NCI-H1105 (cell line): Measurements from ENCODE around the gene ROBO1.

Source experiments
- DNase-seq: peaks from one replicate; lab custom pipeline; 2025; lab: John Stamatoyannopoulos, UW

ROBO1 gene

GRCh38 chr3:78844307-78844706, 923.5 kb downstream of the ROBO1 start:
- no peak for DNase-seq

DNA sequence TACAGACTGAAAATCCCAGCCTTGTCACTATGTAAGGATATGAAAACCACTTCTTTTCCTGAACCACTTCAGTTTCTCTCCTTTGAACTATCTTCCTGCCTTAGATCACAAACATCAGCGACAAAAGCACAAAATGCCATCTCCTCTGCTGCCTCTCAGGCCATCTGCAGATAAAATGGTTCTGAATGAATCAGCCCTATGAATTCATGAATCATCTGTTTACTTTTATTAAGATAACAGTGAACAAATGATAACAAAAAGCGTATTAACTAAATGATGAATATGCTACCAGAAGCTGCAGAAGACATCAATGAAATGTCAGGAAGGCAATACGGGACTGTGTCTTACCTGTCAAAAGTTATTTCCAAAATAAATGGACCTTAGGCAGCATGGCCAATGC, 928.1 kb downstream of the ROBO1 start:
- no peak for DNase-seq

GRCh38 chr3:78838362-78838761, 929.4 kb downstream of the ROBO1 start:
- DNase-seq, result no peak

DNA sequence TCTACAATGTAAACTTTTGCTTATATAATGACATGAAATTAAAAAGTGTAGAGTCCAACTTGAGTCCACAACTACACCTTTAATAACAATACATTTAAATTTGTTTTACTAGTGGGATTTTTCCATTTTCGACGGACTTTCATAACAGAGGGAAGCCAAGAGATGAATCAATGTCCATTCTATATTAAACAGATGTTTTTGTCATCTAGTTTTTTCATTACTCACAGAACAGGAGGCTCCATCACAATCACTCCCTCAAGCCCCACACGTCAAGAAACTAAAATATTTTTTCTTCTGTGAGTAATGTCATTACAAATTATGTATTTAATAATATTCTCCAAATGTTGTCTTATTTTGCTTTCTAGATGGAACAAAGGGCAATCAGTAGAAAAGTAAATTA, 932.9 kb downstream of the ROBO1 start:
- no peak for DNase-seq

- no peak for DNase-seq
Measured at GRCh38 chr3:78832785-78833204, 935.0 kb downstream of the ROBO1 start.

DNA sequence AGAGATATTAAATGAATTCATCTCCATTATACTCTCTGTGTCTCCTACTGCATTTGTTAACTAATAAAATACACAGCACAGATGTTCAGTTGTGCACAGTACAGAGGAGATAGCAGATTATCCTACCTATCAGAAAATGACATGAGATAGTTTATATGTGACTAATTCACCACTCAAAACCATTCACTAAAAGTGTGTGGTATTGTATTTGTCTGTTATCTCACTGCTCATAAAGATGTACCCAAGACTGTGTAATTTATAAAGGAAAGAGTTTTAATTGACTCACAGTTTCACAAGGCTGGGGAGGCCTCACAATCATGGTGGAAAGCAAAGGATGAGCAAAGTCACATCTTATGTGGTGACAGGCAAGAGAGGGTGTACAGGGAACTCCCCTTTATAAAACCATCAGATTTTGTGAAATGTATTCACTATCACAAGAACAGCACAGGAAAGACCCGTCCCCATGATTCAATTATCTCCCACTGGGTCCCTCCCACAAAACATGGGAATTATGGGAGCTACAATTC, 936.3 kb downstream of the ROBO1 start:
- no peak for DNase-seq

DNA sequence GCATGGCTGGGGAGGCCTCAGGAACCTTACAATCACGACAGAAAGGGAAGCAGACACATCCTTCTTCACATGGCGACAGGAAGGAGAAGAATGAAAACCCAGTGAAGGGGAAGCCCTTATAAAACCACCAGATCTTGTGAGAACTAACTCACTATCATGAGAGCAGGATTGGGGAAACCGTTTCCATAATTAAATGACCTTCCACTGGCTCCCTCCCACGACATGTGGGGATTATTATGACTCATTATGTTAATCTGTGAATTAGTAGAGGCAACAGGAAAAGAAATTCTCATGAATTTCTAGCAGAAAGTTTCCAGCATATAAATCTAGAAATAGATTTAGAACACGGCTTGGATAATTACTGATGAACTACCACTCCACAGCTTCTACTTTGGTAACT, 937.3 kb downstream of the ROBO1 start:
- no peak for DNase-seq

GRCh38 chr3:78827618-78828017, 940.2 kb downstream of the ROBO1 start:
- no peak for DNase-seq

GRCh38 chr3:78825858-78826215, 942.0 kb downstream of the ROBO1 start:
- no peak for DNase-seq

- DNase-seq, result no peak
Measured at GRCh38 chr3:78825118-78825857, 942.5 kb downstream of the ROBO1 start.

DNA sequence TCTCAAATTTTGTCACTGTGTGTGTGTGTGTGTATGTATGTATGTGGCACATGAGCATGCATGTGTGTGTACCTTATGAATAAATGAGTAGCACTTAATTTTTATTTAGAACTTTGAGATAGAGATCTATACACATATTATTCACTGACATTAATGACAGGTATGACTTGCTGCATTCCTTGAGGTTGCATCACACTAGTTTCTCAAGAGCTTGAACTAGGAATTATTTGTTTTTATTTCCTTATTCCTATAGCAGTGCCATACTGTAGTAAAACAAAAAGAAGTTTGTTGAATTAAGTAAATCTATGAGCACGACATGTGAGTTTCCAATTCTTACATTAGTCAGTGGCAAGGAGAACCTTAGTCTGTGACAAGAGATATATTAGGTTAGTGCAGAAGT, 943.9 kb downstream of the ROBO1 start:
- no peak for DNase-seq

DNA sequence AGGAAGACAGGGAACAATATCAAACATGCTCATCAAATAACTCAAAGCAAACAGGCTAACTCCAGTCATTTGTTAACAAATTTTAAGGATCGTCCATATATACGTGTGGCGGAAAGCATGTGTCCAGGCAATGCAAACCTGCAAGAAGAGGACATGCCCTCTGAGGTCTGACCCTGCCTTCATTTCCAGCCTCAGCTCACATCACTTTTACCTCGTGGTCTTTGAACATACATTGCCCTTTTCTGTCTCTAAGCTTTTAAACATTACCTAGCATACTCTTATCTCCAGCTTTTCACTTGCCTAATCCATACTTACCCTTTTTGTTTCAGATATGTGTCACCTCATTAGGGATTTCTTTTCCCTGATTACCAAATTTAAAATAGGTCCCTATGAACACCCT, 944.4 kb downstream of the ROBO1 start:
- DNase-seq, result no peak

DNA sequence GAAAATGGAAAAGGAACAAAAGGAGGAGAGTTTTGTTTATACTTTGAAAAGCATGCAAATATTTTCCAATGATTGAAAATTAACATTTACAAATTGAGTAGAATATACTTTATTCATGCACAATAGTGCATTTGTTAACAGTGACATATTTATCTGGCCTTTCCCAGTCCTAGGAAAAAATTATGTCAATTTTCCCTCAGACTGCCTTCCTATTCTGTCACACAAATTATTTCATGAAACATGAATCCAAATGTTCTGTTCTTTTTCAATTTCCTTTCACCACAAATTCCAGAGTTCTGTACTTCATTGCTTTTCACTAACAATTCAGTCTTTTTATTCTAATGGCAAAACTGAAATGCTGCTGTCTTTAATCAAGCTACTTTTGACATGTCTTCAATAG, 945.1 kb downstream of the ROBO1 start:
- no peak for DNase-seq

DNA sequence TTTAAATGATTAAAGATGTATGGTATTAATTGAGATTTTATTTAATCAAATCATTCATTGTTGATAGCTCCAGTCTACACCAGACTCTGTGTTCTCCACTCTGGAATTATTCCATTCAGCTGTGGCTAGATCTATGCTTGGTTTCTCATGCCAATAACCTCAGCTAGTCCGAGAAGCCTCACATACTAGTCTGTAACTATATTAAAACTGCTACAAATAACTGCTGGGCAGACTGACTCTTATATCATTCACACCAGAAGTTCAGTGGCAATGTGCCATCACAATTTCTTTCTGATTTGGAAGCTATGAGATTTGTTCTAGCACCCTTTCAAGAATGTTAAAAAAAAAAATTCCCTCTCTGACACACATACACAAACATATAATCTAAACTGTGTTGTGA, 947.3 kb downstream of the ROBO1 start:
- DNase-seq, result no peak

- DNase-seq, result no peak
Measured at GRCh38 chr3:78818161-78818985, 949.4 kb downstream of the ROBO1 start.

- no peak for DNase-seq
Measured at GRCh38 chr3:78814893-78815562, 952.8 kb downstream of the ROBO1 start.

- no peak for DNase-seq
Measured at GRCh38 chr3:78812166-78812565, 955.6 kb downstream of the ROBO1 start.

GRCh38 chr3:78809966-78810365, 957.8 kb downstream of the ROBO1 start:
- no peak for DNase-seq

DNA sequence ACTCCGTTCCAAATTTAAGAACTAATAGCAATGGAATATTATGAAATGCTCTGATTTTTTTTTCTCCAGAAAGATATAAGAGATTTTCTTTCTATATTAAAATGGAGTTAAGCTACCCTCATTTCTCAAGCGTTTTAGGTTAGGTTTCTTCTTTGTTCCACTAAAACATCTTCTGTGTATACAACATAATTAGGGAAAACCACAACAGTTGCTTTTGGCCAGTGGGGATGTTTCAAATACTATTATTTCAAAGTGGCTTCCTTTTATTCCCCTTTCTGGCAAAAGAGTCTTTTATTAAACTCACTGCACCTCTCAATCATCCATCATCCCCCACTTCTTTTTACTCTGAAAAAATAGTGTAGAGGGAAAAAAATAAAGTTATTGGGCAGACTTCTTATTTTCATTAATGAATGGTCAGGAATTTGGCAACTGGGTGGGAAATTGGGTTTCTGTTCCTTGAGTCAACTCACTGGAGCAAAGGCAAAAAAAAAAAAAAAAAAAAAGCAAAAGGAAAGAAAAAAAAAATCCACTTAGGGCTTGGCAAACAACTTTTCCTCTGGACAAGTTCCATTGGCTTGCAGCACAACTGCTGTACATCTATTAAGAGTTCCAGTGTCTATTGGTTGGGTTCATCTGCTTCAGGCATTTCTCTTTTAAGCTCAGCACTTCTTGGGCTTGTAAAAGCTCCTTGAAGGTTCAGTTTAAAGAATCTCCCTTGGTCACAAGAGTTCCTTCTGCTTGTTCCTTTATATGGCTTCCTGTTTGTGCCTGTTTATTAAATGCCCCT, 963.4 kb downstream of the ROBO1 start:
- DNase-seq, result no peak

DNA sequence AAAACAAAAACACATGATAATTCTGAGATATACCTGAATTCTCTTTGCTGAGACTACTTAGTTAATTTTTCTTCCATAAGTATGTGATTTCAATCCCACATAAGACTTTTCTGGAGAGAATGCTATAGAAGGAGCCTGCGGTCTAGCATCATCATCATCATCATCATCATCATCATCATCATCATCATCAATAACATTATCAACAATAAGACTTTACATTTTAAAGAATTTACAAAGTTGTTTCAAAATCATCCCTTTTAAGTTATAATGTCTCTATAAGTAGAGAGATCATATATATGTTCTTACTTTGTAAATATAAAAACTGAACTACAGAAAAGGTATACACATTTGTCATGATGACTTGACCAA, 965.3 kb downstream of the ROBO1 start:
- no peak for DNase-seq

DNA sequence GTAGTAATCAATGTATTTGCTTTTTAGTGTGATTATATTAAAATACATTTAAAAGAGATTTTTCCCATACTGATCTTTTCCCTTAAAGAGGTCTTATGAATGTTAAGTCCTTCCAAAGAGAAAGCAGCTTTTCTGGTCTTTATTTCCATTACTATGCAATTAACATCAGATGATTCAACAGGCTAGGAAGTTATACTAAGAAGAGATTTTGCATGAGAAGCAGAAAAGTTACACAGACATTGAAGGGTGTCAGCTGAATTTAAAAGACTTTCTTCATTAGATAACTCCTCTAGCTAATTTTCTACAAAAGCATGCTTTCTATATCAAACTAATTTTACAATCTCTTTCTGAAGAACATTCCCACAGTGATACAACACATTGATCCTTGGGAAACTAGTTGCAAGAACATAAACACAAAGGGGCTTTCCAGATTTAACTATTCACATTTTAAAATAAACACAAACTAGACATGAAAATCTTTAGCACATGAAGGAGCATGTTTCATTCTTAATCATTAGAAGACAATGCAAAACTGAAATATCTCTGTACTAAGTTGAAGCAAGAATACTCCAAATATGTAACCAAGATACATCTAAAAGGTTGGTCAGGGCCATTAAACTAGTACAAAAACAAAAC, 965.8 kb downstream of the ROBO1 start:
- DNase-seq, result no peak

- DNase-seq, result no peak
Measured at GRCh38 chr3:78799681-78800080, 968.1 kb downstream of the ROBO1 start.
